ENCODE measurements around the gene GMNN.
A peak's percentile ranks its signal among the peaks of the same experiment; 100 is the strongest.

GMNN gene

GRCh38 chr6:24802271-24803059 is 27.7 kb downstream of the GMNN start:
- peak in 1 of 58 donors; percentile 2 for DNase-seq

GRCh38 chr6:24807584-24807983 is 32.8 kb downstream of the GMNN start:
- no peak for DNase-seq

GRCh38 chr6:24809728-24810127 is 35.0 kb downstream of the GMNN start:
- no peak for DNase-seq

- DNase-seq = no peak
Observed at GRCh38 chr6:24818346-24818745, 43.6 kb downstream of the GMNN start.

- DNase-seq = no peak
Observed at GRCh38 chr6:24821860-24822444, 47.2 kb downstream of the GMNN start.

- no peak for DNase-seq
Observed at GRCh38 chr6:24822696-24823095, 48.0 kb downstream of the GMNN start.

GRCh38 chr6:24823185-24823584 is 48.4 kb downstream of the GMNN start:
- DNase-seq = no peak

GRCh38 chr6:24824142-24824938 is 49.6 kb downstream of the GMNN start:
- no peak for DNase-seq

GRCh38 chr6:24825130-24825630 is 50.4 kb downstream of the GMNN start:
- DNase-seq = no peak

- no peak for DNase-seq
Observed at GRCh38 chr6:24827162-24827561, 52.4 kb downstream of the GMNN start.

GRCh38 chr6:24827970-24828369 is 53.2 kb downstream of the GMNN start:
- DNase-seq = no peak

- no peak for DNase-seq
Observed at GRCh38 chr6:24829657-24830056, 54.9 kb downstream of the GMNN start.

- DNase-seq = no peak
Observed at GRCh38 chr6:24831771-24832716, 57.3 kb downstream of the GMNN start.

- DNase-seq = no peak
Observed at GRCh38 chr6:24832794-24833193, 58.1 kb downstream of the GMNN start.

GRCh38 chr6:24833711-24834386 is 59.1 kb downstream of the GMNN start:
- no peak for DNase-seq
